Osteocyte (in vitro differentiated cells): ENCODE measurements around the gene MYRIP. TPM values are rescaled to one million over a fixed set of nuclear protein-coding genes. Genes with fewer than 3 reads are reported as not detected.

Experiments used
- DNase-seq: peaks from one replicate; pipeline ENCODE4 v3.0.0; 2021; ENCODE audit warnings: mixed read lengths; ENCODE audit not compliant: unreplicated experiment; ENCODE audit errors: extremely low spot score
- H3K27ac Mint-ChIP-seq: one replicate; pipeline ENCODE4 v1.8.0; 2021; ENCODE audit warnings: mild to moderate bottlenecking, mixed read lengths; ENCODE audit not compliant: unreplicated experiment
- H3K27me3 Mint-ChIP-seq: one replicate; pipeline ENCODE4 v1.8.0; 2021; ENCODE audit warnings: mixed read lengths; ENCODE audit not compliant: unreplicated experiment
- H3K36me3 Mint-ChIP-seq: one replicate; pipeline ENCODE4 v1.8.0; 2021; ENCODE audit warnings: mixed read lengths; ENCODE audit not compliant: unreplicated experiment
- H3K4me1 Mint-ChIP-seq: one replicate; pipeline ENCODE4 v1.8.0; 2021; ENCODE audit warnings: mixed read lengths; ENCODE audit not compliant: unreplicated experiment
- H3K4me3 Mint-ChIP-seq: one replicate; pipeline ENCODE4 v1.8.0; 2021; ENCODE audit warnings: mild to moderate bottlenecking, moderate library complexity, mixed read lengths; ENCODE audit not compliant: unreplicated experiment
- H3K9me3 Mint-ChIP-seq: one replicate; pipeline ENCODE4 v1.8.0; 2021; ENCODE audit warnings: mixed read lengths; ENCODE audit not compliant: unreplicated experiment
- total RNA-seq: library from RNA; stranded (reverse); gene quantifications from 2 replicates; pipeline ENCODE4 v1.2.1, GENCODE V29; 2021
- TF ChIP-seq, protein P1 (sequence below): fragments of 200-600 bp; sonication (generic); IDR thresholded peaks from 2 replicates; pipeline ENCODE4 v1.5.0; 2021; ENCODE audit warnings: antibody characterized with exemption, mild to moderate bottlenecking, moderate library complexity

Gene MYRIP
- total RNA-seq, 1 donor from 2014 or later: 0.62 TPM

DNA sequence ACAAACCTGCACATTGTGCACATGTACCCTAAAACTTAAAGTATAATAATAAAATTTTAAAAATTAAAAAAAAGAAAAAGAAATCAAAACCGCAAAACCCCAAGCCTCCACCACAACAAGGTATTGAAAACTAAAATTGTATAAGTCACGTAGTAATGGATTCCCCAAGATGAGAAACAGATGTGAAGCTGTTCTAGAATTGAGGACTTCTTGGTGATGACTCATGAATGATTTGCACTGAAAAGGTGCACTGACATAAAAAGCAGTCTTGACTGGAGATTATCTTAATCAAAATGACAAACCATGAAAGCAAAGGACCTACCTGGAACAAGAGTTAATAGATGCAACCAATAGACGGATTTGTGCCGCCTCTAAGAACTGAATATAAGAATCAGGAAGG lies 225.8 kb downstream of the MYRIP start:
- TF ChIP-seq, protein P1, sequence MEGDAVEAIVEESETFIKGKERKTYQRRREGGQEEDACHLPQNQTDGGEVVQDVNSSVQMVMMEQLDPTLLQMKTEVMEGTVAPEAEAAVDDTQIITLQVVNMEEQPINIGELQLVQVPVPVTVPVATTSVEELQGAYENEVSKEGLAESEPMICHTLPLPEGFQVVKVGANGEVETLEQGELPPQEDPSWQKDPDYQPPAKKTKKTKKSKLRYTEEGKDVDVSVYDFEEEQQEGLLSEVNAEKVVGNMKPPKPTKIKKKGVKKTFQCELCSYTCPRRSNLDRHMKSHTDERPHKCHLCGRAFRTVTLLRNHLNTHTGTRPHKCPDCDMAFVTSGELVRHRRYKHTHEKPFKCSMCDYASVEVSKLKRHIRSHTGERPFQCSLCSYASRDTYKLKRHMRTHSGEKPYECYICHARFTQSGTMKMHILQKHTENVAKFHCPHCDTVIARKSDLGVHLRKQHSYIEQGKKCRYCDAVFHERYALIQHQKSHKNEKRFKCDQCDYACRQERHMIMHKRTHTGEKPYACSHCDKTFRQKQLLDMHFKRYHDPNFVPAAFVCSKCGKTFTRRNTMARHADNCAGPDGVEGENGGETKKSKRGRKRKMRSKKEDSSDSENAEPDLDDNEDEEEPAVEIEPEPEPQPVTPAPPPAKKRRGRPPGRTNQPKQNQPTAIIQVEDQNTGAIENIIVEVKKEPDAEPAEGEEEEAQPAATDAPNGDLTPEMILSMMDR: no peak
- Mint-ChIP-seq H3K27me3 (peaks cover 2% of the 10 kb centered on the region), H3K27ac (no peak overlapping the region), H3K36me3 (no peaks in the 10 kb centered on the region), H3K9me3 (peaks cover 6% of the 10 kb centered on the region), H3K4me3 (no peak overlapping the region), H3K4me1 (peaks cover 4% of the 10 kb centered on the region)
- no peak for DNase-seq

DNA sequence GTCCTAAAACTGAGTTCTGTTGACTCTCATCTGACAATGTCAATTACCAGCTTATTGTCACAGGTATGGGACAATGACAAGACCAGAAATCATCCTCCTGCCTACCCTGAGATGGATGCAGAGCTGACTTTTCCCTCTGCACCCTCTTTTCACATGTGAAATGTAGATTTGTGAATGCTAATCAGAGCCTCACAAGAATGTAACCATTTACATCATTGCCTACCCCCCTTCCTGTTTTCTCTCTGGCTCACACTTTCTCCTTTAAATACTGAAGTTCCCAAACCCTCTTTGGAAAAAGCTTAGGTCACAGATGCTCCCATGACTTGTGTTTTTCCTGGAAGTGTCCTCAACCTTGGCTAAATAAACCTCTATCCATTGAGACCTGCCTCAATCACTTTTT lies 228.2 kb downstream of the MYRIP start:
- no peak for DNase-seq
- Mint-ChIP-seq H3K9me3 (no peaks in the 10 kb centered on the region), H3K27me3 (peaks cover 2% of the 10 kb centered on the region), H3K27ac (no peak overlapping the region), H3K36me3 (no peaks in the 10 kb centered on the region), H3K4me1 (peaks cover 6% of the 10 kb centered on the region), H3K4me3 (no peak overlapping the region)
- TF ChIP-seq, protein P1: no peak

DNA sequence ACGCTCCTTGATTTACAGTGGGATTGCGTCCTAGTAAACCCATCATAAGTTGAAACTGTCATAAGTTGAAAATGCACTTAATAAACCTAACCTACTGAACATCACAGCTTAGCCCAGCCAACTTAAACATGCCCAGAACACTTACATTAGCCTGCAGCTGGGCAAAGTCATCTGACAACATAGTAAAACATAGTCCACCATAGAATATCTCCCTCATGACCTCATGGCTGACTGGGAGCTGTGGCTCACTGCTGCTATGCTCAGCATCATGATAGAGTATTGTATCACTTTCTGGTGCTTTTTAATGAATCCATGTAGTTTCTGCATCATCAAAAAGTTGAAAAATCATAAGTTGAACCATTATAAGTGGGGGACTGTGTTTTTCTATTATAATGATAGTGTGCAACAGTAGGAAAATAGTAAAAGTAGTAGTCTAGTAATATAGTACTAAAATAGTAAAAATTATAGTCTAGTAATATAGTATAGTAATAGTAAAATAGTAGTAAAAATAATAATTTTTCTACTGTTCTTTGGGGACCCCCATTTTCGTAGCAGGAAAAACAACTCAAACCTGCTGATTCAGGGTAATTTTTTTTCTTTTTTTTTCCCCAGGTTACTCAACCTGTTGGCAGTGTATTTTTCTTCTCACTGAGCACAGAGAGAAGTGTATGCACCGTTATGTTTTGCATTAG lies 233.5 kb downstream of the MYRIP start:
- H3K4me1 Mint-ChIP-seq: peaks cover 10% of the 10 kb centered on the region
- TF ChIP-seq, protein P1: no peak
- no peaks in the 10 kb centered on the region for H3K27me3 Mint-ChIP-seq
- no peak overlapping the region for H3K4me3 Mint-ChIP-seq
- H3K36me3 Mint-ChIP-seq: no peaks in the 10 kb centered on the region
- H3K27ac Mint-ChIP-seq: no peak overlapping the region
- DNase-seq: no peak
- no peaks in the 10 kb centered on the region for H3K9me3 Mint-ChIP-seq

DNA sequence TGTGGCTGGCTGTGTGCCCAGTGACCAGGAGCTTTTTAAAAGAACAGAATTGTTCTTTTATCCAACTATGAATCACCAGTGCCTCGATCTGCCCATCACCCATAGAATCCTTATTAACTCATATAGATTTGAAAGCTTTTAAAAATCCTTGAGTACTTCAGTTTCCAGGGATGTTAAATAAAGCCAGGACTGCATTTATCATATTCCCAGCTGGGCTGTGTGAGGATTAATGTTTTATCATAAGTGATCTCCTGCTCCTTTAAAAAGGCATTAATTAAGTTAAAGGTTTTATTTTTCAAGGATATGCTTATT lies 234.0 kb downstream of the MYRIP start:
- Mint-ChIP-seq H3K9me3 (no peaks in the 10 kb centered on the region), H3K4me1 (peaks cover 10% of the 10 kb centered on the region), H3K27ac (no peak overlapping the region), H3K36me3 (no peaks in the 10 kb centered on the region), H3K4me3 (no peak overlapping the region), H3K27me3 (no peaks in the 10 kb centered on the region)
- DNase-seq: no peak
- TF ChIP-seq, protein P1: no peak

DNA sequence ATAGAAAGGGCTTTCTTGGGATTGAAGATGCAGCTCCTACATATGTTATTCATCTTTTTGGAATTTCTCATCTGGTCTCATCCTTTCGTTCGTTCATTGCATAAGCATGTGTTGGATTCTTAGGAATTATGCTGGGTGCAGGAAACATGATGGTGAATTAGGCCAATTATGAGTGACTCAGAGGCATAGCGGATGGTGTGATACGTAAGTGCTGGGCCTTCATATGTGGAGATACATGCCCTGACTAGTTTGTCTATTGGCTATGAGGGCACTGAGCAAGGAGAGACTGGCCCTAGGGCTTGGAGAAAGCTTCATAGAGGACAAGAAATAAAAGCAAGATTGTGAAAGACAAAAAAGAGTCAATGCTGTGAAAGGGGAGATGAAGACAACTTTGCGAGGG lies 235.1 kb downstream of the MYRIP start:
- no peak overlapping the region for H3K4me3 Mint-ChIP-seq
- no peaks in the 10 kb centered on the region for H3K27me3 Mint-ChIP-seq
- peaks cover 5% of the 10 kb centered on the region for H3K9me3 Mint-ChIP-seq
- DNase-seq: no peak
- peaks cover 6% of the 10 kb centered on the region for H3K4me1 Mint-ChIP-seq
- H3K36me3 Mint-ChIP-seq: no peaks in the 10 kb centered on the region
- H3K27ac Mint-ChIP-seq: no peak overlapping the region
- TF ChIP-seq, protein P1: no peak
